ENCODE data around the gene ULK4.
"Not testable (repeated sequence)": the region's sequence is repeated elsewhere in the genome, so short reads cannot be mapped to it uniquely, and the experiment has no call there.

The ULK4 gene

GRCh38 chr3:41288785-41289184 lies 673.1 kb downstream of the ULK4 start:
- Mint-ChIP-seq H3K27ac (no peak overlapping the region), H3K4me3 (no peak overlapping the region), H3K9me3 (no peaks in the 10 kb centered on the region), H3K4me1 (no peaks in the 10 kb centered on the region), H3K36me3 (peaks cover 0 to 3% of the 10 kb centered on the region in 2 donors), H3K27me3 (no peaks in the 10 kb centered on the region)
- no peak for DNase-seq
- ATAC-seq (replicated peaks), result no peak

- no peak overlapping the region for H3K4me3 Mint-ChIP-seq
- H3K4me1 Mint-ChIP-seq, result no peaks in the 10 kb centered on the region
- no peaks in the 10 kb centered on the region for H3K9me3 Mint-ChIP-seq
- peaks cover 0 to 2% of the 10 kb centered on the region in 2 donors for H3K36me3 Mint-ChIP-seq
- no peaks in the 10 kb centered on the region for H3K27me3 Mint-ChIP-seq
- DNase-seq, result no peak
- ATAC-seq (replicated peaks), result no peak
- H3K27ac Mint-ChIP-seq, result no peak overlapping the region
These were observed 675.6 kb downstream of the ULK4 start for GRCh38 chr3:41286305-41286704.

- H3K36me3 Mint-ChIP-seq; H3K4me1 Mint-ChIP-seq; DNase-seq; H3K27me3 Mint-ChIP-seq; H3K4me3 Mint-ChIP-seq; H3K9me3 Mint-ChIP-seq; H3K27ac Mint-ChIP-seq; ATAC-seq (replicated peaks): not testable (repeated sequence)
These were observed 677.0 kb downstream of the ULK4 start for GRCh38 chr3:41284934-41285333.

GRCh38 chr3:41277790-41278465 lies 684.0 kb downstream of the ULK4 start:
- DNase-seq (no peak), ATAC-seq (replicated peaks) (no peak)
- no peak overlapping the region for H3K4me3 Mint-ChIP-seq
- H3K27ac Mint-ChIP-seq, result no peak overlapping the region
- H3K36me3 Mint-ChIP-seq, result peaks cover 12 to 21% of the 10 kb centered on the region in 2 donors
- peaks cover 12 to 15% of the 10 kb centered on the region in 2 donors for H3K9me3 Mint-ChIP-seq
- peaks cover 2 to 5% of the 10 kb centered on the region in 2 donors for H3K4me1 Mint-ChIP-seq
- no peaks in the 10 kb centered on the region for H3K27me3 Mint-ChIP-seq

GRCh38 chr3:41276191-41276590 lies 685.7 kb downstream of the ULK4 start:
- ATAC-seq (replicated peaks) (no peak), DNase-seq (no peak)
- Mint-ChIP-seq H3K4me3 (no peak overlapping the region), H3K27me3 (no peaks in the 10 kb centered on the region), H3K36me3 (peaks cover 17 to 32% of the 10 kb centered on the region in 2 donors), H3K9me3 (peaks cover 18 to 19% of the 10 kb centered on the region in 2 donors), H3K27ac (no peak overlapping the region), H3K4me1 (peaks cover 2 to 5% of the 10 kb centered on the region in 2 donors)

GRCh38 chr3:41274944-41275668 lies 686.8 kb downstream of the ULK4 start:
- Mint-ChIP-seq H3K4me1 (peaks cover 0 to 2% of the 10 kb centered on the region in 2 donors), H3K9me3 (peaks cover 16 to 18% of the 10 kb centered on the region in 2 donors), H3K36me3 (peaks cover 17 to 35% of the 10 kb centered on the region in 2 donors), H3K4me3 (no peak overlapping the region), H3K27ac (no peak overlapping the region), H3K27me3 (no peaks in the 10 kb centered on the region)
- DNase-seq (no peak), ATAC-seq (replicated peaks) (no peak)

- DNase-seq, result no peak
- Mint-ChIP-seq H3K36me3 (peaks cover 15 to 35% of the 10 kb centered on the region in 2 donors), H3K4me1 (no peaks in the 10 kb centered on the region), H3K27ac (no peak overlapping the region), H3K27me3 (no peaks in the 10 kb centered on the region), H3K9me3 (peaks cover 15 to 18% of the 10 kb centered on the region in 2 donors), H3K4me3 (no peak overlapping the region)
- ATAC-seq (replicated peaks), result no peak
These were observed 689.2 kb downstream of the ULK4 start for GRCh38 chr3:41272667-41273066.

GRCh38 chr3:41267975-41268640 lies 693.8 kb downstream of the ULK4 start:
- Mint-ChIP-seq H3K4me1 (no peaks in the 10 kb centered on the region), H3K27ac (no peak overlapping the region), H3K9me3 (peaks cover 4 to 12% of the 10 kb centered on the region in 2 donors), H3K36me3 (peaks cover 5 to 20% of the 10 kb centered on the region in 2 donors), H3K4me3 (no peak overlapping the region), H3K27me3 (no peaks in the 10 kb centered on the region)
- ATAC-seq (replicated peaks), result no peak
- no peak for DNase-seq

- no peaks in the 10 kb centered on the region for H3K4me1 Mint-ChIP-seq
- H3K27ac Mint-ChIP-seq, result no peak overlapping the region
- no peaks in the 10 kb centered on the region for H3K27me3 Mint-ChIP-seq
- H3K4me3 Mint-ChIP-seq, result no peak overlapping the region
- no peak for DNase-seq
- peaks cover 1 to 5% of the 10 kb centered on the region in 2 donors for H3K9me3 Mint-ChIP-seq
- H3K36me3 Mint-ChIP-seq, result peaks cover 2 to 9% of the 10 kb centered on the region in 2 donors
- no peak for ATAC-seq (replicated peaks)
These were observed 696.1 kb downstream of the ULK4 start for GRCh38 chr3:41265823-41266273.

- DNase-seq, result no peak
- Mint-ChIP-seq H3K4me1 (no peaks in the 10 kb centered on the region), H3K36me3 (peaks cover 2 to 12% of the 10 kb centered on the region in 2 donors), H3K9me3 (peaks cover 1 to 5% of the 10 kb centered on the region in 2 donors), H3K4me3 (no peak overlapping the region), H3K27ac (no peak overlapping the region), H3K27me3 (no peaks in the 10 kb centered on the region)
- ATAC-seq (replicated peaks), result no peak
These were observed 696.8 kb downstream of the ULK4 start for GRCh38 chr3:41265011-41265545.

- Mint-ChIP-seq H3K9me3 (peaks cover 0 to 1% of the 10 kb centered on the region in 2 donors), H3K4me3 (no peak overlapping the region), H3K27ac (no peak overlapping the region), H3K27me3 (no peaks in the 10 kb centered on the region), H3K36me3 (peaks cover 2 to 7% of the 10 kb centered on the region in 2 donors), H3K4me1 (no peaks in the 10 kb centered on the region)
- no peak for ATAC-seq (replicated peaks)
- DNase-seq, result no peak
These were observed 701.8 kb downstream of the ULK4 start for GRCh38 chr3:41260063-41260450.

GRCh38 chr3:41259449-41260062 lies 702.3 kb downstream of the ULK4 start:
- Mint-ChIP-seq H3K4me1 (no peaks in the 10 kb centered on the region), H3K27ac (no peak overlapping the region), H3K27me3 (no peaks in the 10 kb centered on the region), H3K9me3 (peaks cover 0 to 1% of the 10 kb centered on the region in 2 donors), H3K4me3 (no peak overlapping the region), H3K36me3 (peaks cover 2 to 7% of the 10 kb centered on the region in 2 donors)
- no peak for ATAC-seq (replicated peaks)
- no peak for DNase-seq

GRCh38 chr3:41258239-41258800 lies 703.6 kb downstream of the ULK4 start:
- H3K9me3 Mint-ChIP-seq, result peaks cover 0 to 1% of the 10 kb centered on the region in 2 donors
- H3K27ac Mint-ChIP-seq, result no peak overlapping the region
- no peaks in the 10 kb centered on the region for H3K4me1 Mint-ChIP-seq
- no peak overlapping the region for H3K4me3 Mint-ChIP-seq
- H3K27me3 Mint-ChIP-seq, result no peaks in the 10 kb centered on the region
- DNase-seq, result no peak
- H3K36me3 Mint-ChIP-seq, result peaks cover 2 to 10% of the 10 kb centered on the region in 2 donors
- ATAC-seq (replicated peaks), result no peak

- peaks cover 0 to 14% of the 10 kb centered on the region in 2 donors for H3K36me3 Mint-ChIP-seq
- peaks cover 7 to 20% of the 10 kb centered on the region in 2 donors for H3K4me1 Mint-ChIP-seq
- H3K27ac Mint-ChIP-seq, result no peak overlapping the region
- H3K27me3 Mint-ChIP-seq, result no peaks in the 10 kb centered on the region
- ATAC-seq (replicated peaks) (peak in 1 of 2 donors; percentile 36), DNase-seq (no peak)
- H3K9me3 Mint-ChIP-seq, result peaks cover 0 to 2% of the 10 kb centered on the region in 2 donors
- H3K4me3 Mint-ChIP-seq, result no peak overlapping the region
These were observed 710.3 kb downstream of the ULK4 start for GRCh38 chr3:41251593-41251992.

Data from stimulated activated naive B cell treated with anti-CD40 and anti-IgM and Interleukin-4, amounts not matched to agents 10 μg/mL and 1 μg/mL and 100 μg/mL, for 72 hours (primary cell).